ENCODE results near the gene ENTPD7. TPM values are rescaled to one million over a fixed set of nuclear protein-coding genes. Genes with fewer than 3 reads are reported as not detected.

Gene ENTPD7
- total RNA-seq, 1 experiment from 2014 or later, result 11.4 TPM

GRCh38 chr10:99732033-99732842 is 72.9 kb downstream of the ENTPD7 start, which contains the start of the genes COX15 and CUTC:
TSS of gene COX15 (minus strand) at chr10:99732127. CDS start at chr10:99732049, 78 bp downstream.
TSS of gene CUTC (plus strand) at chr10:99732234. CDS start at chr10:99732349, 115 bp downstream.
- peak within 1 kb of the TSS; percentile 99 for H3K27ac Mint-ChIP-seq
- no peaks in the 10 kb centered on the region for H3K27me3 Mint-ChIP-seq (ENCODE audit: low read depth)
- no peak for TF ChIP-seq HMGXB4 (CRISPR knock-in tag; IDR thresholded peaks at IDR 0.05)
- no peak for TF ChIP-seq ZNF317 (CRISPR knock-in tag; IDR thresholded peaks at IDR 0.05; ENCODE audit: borderline replicate concordance, low read depth)
- TF ChIP-seq ZNF423 (CRISPR knock-in tag; IDR thresholded peaks at IDR 0.05), result peak; percentile 33; the same call in 1 of the 2 replicates
- TF ChIP-seq MXD4 (CRISPR knock-in tag; IDR thresholded peaks at IDR 0.05; ENCODE audit: borderline replicate concordance), result no peak
- TF ChIP-seq MYBL2 (CRISPR knock-in tag; IDR thresholded peaks at IDR 0.05), result peak; percentile 43; the same call in 1 of the 2 replicates
- peak; percentile 95 for TF ChIP-seq NR2C2 (CRISPR knock-in tag; IDR thresholded peaks at IDR 0.05)
- no peak for TF ChIP-seq GRHL2 (CRISPR knock-in tag; IDR thresholded peaks at IDR 0.05; ENCODE audit: insufficient replicate concordance, severe bottlenecking)
- no peak for TF ChIP-seq STAT6 (CRISPR knock-in tag; conservative IDR thresholded peaks at IDR 0.05; ENCODE audit: low read depth)
- TF ChIP-seq TP53 (CRISPR knock-in tag; IDR thresholded peaks at IDR 0.05), result no peak
- TF ChIP-seq FOXP4 (CRISPR knock-in tag; IDR thresholded peaks at IDR 0.05), result peak; percentile 69; the same call in 1 of the 2 replicates
- TF ChIP-seq CTCF (IDR thresholded peaks at IDR 0.05), result no peak
- TF ChIP-seq FOXP1 (CRISPR knock-in tag; IDR thresholded peaks at IDR 0.05; ENCODE audit: borderline replicate concordance), result peak; percentile 76
- TF ChIP-seq MAX (CRISPR knock-in tag; IDR thresholded peaks at IDR 0.05), result peak; percentile 64
- no peak for TF ChIP-seq OVOL2 (CRISPR knock-in tag; IDR thresholded peaks at IDR 0.05; ENCODE audit: borderline replicate concordance)
- TF ChIP-seq ETV6 (CRISPR knock-in tag; IDR thresholded peaks at IDR 0.05), result peak; percentile 54; the same call in 1 of the 2 replicates
- TF ChIP-seq ZBTB43 (CRISPR knock-in tag; IDR thresholded peaks at IDR 0.05), result peak; percentile 83
- TF ChIP-seq FOXK1 (CRISPR knock-in tag; IDR thresholded peaks at IDR 0.05), result peak; percentile 80
- no peak for TF ChIP-seq USF2 (CRISPR knock-in tag; IDR thresholded peaks at IDR 0.05)
- TF ChIP-seq ATF2 (CRISPR knock-in tag; IDR thresholded peaks at IDR 0.05; ENCODE audit: borderline replicate concordance, low read depth), result no peak
- TF ChIP-seq NFE2L1 (CRISPR knock-in tag; IDR thresholded peaks at IDR 0.05), result no peak; the same call in 1 of the 2 replicates

More at GRCh38 chr10:99732033-99732842, 72.9 kb downstream of the ENTPD7 start, which contains the start of the genes COX15 and CUTC:
- Mint-ChIP-seq H3K36me3 (peaks cover 29% of the 10 kb centered on the region), H3K4me1 (peaks cover 12% of the 10 kb centered on the region), H3K9me3 (no peaks in the 10 kb centered on the region), H3K4me3 (peak within 1 kb of the TSS; percentile 99)
- peak; percentile 98 for DNase-seq (ENCODE audit: low spot score)
- ChIA-PET POLR2A (interaction anchor here (0.6 to 1.6 kb wide), 4 partner anchors 73 to 627 kb away, joined by 3 to 8 read pairs (median 6); partner anchors contain the start of genes ENTPD7 and SLC25A28), CTCF (interaction anchor here (0.6 to 1.6 kb wide), 7 partner anchors 9 to 331 kb away, joined by 3 to 6 read pairs (median 4); no protein-coding TSS in a partner anchor)
- ATAC-seq, result peak; percentile 95
